DOHH2 (cell line): ENCODE data around the gene VPS41.
A peak's percentile ranks its signal among the peaks of the same experiment; 100 is the strongest.

ENCODE experiments used
- H3F3A ChIP-seq: fragments of 200-600 bp; sonication (generic), shearing (Covaris generic); 2 replicates; pipeline ENCODE4 v1.6.0; 2016; ENCODE audit warnings: antibody characterized with exemption, mild to moderate bottlenecking; ENCODE audit not compliant: control insufficient read depth, insufficient read depth
- H3K27ac ChIP-seq: fragments of 200-600 bp; sonication (generic); 2 replicates; pipeline ENCODE4 v1.5.1; 2014; ENCODE audit warnings: low read depth, mild to moderate bottlenecking, low read length, moderate library complexity
- H3K27me3 ChIP-seq: fragments of 200-600 bp; sonication (generic); 2 replicates; pipeline ENCODE4 v1.6.1; 2014; ENCODE audit warnings: mild to moderate bottlenecking, low read length, mixed read lengths; ENCODE audit not compliant: control insufficient read depth
- H3K36me3 ChIP-seq: fragments of 200-600 bp; sonication (generic); 2 replicates; pipeline ENCODE4 v1.6.1; 2014; ENCODE audit warnings: mild to moderate bottlenecking, low read length, moderate library complexity, mixed read lengths; ENCODE audit not compliant: control insufficient read depth
- H3K4me1 ChIP-seq: fragments of 200-600 bp; sonication (generic); 2 replicates; pipeline ENCODE4 v1.6.1; 2014; ENCODE audit warnings: mild to moderate bottlenecking, low read length, mixed read lengths; ENCODE audit not compliant: control insufficient read depth
- H3K4me2 ChIP-seq: fragments of 200-600 bp; sonication (generic); 2 replicates; pipeline ENCODE4 v1.6.0; 2014; ENCODE audit warnings: mild to moderate bottlenecking, low read length, moderate library complexity
- H3K4me3 ChIP-seq: fragments of 200-600 bp; sonication (generic); 2 replicates; pipeline ENCODE4 v1.5.1; 2014; ENCODE audit warnings: mild to moderate bottlenecking, low read length, mixed read lengths
- H3K79me2 ChIP-seq: fragments of 200-600 bp; sonication (generic); 2 replicates; pipeline ENCODE4 v1.6.1; 2014; ENCODE audit warnings: mild to moderate bottlenecking, low read length, mixed read lengths; ENCODE audit not compliant: control insufficient read depth
- H3K9me2 ChIP-seq: fragments of 200-600 bp; sonication (generic); replicated peaks from 2 replicates; pipeline ENCODE4 v1.6.1; 2014; ENCODE audit warnings: mild to moderate bottlenecking, low read length, mixed read lengths; ENCODE audit not compliant: control insufficient read depth
- H3K9me3 ChIP-seq: fragments of 200-600 bp; sonication (generic); 2 replicates; pipeline ENCODE4 v1.6.1; 2014; ENCODE audit warnings: antibody characterized with exemption, low read length, mixed read lengths; ENCODE audit not compliant: control insufficient read depth, insufficient read depth
- H4K20me1 ChIP-seq: fragments of 200-600 bp; sonication (generic); 2 replicates; pipeline ENCODE4 v1.6.0; 2014; ENCODE audit warnings: low read depth, mild to moderate bottlenecking, antibody characterized with exemption, low read length, moderate library complexity; ENCODE audit not compliant: control insufficient read depth, insufficient read depth
- EZH2phosphoT487 ChIP-seq: fragments of 200-600 bp; sonication (generic); IDR thresholded peaks from 2 replicates; pipeline ENCODE4 v1.6.1; 2017; ENCODE audit warnings: borderline replicate concordance, mild to moderate bottlenecking, antibody characterized with exemption, low read length, moderate library complexity, mixed read lengths
- TF ChIP-seq, protein P1 (sequence below): fragments of 200-600 bp; sonication (generic); IDR thresholded peaks from one replicate; pipeline ENCODE4 v1.5.1; 2014; ENCODE audit warnings: antibody characterized with exemption, mild to moderate bottlenecking, low read depth, low read length; ENCODE audit not compliant: poor library complexity, severe bottlenecking

Gene VPS41

DNA sequence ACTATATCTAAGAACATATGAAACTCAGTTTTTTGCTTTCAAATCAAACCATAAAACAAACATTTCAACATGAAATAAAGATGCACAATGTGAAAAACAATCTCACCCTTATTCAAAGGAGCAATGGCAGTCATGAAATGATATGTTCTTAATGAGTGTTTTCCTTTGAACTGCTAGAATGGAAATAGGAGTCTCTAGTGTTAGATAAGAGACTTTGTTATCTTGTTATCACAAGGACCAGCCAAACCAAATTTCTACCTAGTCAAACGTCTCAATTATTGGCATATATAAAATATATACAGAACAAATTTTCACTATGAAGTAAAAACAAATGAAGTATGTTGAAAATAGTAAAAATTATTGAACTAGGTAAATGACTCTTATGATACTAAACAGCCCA lies 1.2 kb downstream of the VPS41 start:
- no peak for TF ChIP-seq EZH2phosphoT487
- TF ChIP-seq, protein P1, sequence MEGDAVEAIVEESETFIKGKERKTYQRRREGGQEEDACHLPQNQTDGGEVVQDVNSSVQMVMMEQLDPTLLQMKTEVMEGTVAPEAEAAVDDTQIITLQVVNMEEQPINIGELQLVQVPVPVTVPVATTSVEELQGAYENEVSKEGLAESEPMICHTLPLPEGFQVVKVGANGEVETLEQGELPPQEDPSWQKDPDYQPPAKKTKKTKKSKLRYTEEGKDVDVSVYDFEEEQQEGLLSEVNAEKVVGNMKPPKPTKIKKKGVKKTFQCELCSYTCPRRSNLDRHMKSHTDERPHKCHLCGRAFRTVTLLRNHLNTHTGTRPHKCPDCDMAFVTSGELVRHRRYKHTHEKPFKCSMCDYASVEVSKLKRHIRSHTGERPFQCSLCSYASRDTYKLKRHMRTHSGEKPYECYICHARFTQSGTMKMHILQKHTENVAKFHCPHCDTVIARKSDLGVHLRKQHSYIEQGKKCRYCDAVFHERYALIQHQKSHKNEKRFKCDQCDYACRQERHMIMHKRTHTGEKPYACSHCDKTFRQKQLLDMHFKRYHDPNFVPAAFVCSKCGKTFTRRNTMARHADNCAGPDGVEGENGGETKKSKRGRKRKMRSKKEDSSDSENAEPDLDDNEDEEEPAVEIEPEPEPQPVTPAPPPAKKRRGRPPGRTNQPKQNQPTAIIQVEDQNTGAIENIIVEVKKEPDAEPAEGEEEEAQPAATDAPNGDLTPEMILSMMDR: no peak
- H3K4me1 ChIP-seq: peaks cover 35% of the 10 kb centered on the region
- no peaks in the 10 kb centered on the region for H3F3A ChIP-seq
- H4K20me1 ChIP-seq: no peaks in the 10 kb centered on the region
- H3K4me2 ChIP-seq: peak overlapping the region; percentile 90
- H3K27ac ChIP-seq: no peak overlapping the region
- H3K4me3 ChIP-seq: peak overlapping the region; percentile 87
- H3K9me2 ChIP-seq: no peaks in the 10 kb centered on the region
- no peaks in the 10 kb centered on the region for H3K9me3 ChIP-seq
- H3K36me3 ChIP-seq: no peaks in the 10 kb centered on the region; the same call in 1 of the 2 replicates
- no peaks in the 10 kb centered on the region for H3K27me3 ChIP-seq
- H3K79me2 ChIP-seq: peaks cover 49% of the 10 kb centered on the region

- no peaks in the 10 kb centered on the region for H4K20me1 ChIP-seq
- no peaks in the 10 kb centered on the region for H3K9me2 ChIP-seq
- peak overlapping the region; percentile 21 for H3K4me3 ChIP-seq
- H3K27me3 ChIP-seq: no peaks in the 10 kb centered on the region
- peaks cover 35% of the 10 kb centered on the region for H3K4me1 ChIP-seq
- H3F3A ChIP-seq: no peaks in the 10 kb centered on the region
- no peak for TF ChIP-seq EZH2phosphoT487
- TF ChIP-seq, protein P1: no peak
- H3K36me3 ChIP-seq: no peaks in the 10 kb centered on the region; the same call in 1 of the 2 replicates
- H3K4me2 ChIP-seq: peak overlapping the region; percentile 90
- H3K9me3 ChIP-seq: no peaks in the 10 kb centered on the region
- no peak overlapping the region for H3K27ac ChIP-seq
- peaks cover 49% of the 10 kb centered on the region for H3K79me2 ChIP-seq
Observed at GRCh38 chr7:38907066-38907465, 1.9 kb downstream of the VPS41 start.

DNA sequence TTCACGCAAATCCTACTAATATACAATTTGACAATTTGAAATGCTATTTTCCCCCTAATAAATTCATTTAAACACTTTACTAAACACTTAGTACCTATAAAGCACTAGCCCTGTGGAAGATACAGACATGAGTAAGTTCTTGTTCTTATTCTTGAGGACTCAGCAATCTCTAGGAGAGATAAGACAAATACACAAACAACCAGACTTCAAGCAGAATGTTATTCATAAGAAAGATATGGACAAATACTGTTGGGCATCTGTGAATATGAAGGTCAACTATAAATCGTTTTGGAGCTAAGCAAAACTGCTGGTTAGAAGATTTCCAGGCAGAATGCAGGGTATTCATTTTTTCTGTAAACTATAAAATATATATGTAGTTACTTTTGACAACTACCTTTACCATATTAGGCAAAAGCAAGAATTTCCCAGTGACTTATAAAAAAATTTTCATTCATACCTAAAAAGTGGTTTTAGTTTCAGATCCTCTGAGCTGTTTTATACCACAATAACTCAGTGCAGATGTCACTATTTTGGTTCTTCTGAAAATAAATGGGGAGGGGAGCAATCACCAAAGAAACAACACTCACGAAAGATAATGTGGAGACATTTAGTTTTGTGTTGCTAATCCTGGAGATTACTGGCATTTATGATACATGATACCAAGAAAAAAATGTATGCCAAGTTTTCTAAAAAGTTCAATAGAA lies 3.8 kb downstream of the VPS41 start:
- Histone ChIP-seq H3K27me3 (no peaks in the 10 kb centered on the region), H3K9me3 (no peaks in the 10 kb centered on the region), H3K36me3 (no peaks in the 10 kb centered on the region; the same call in 1 of the 2 replicates), H3K4me2 (peak overlapping the region; percentile 19), H3K27ac (no peak overlapping the region), H3F3A (no peaks in the 10 kb centered on the region), H4K20me1 (no peaks in the 10 kb centered on the region), H3K4me3 (0 out of 2 replicates have a peak overlapping the region, but pooled peaks have one; percentile 9), H3K9me2 (no peaks in the 10 kb centered on the region), H3K4me1 (peaks cover 35% of the 10 kb centered on the region), H3K79me2 (peaks cover 52% of the 10 kb centered on the region)
- TF ChIP-seq EZH2phosphoT487: no peak
- TF ChIP-seq, protein P1: no peak
